Panc1 (cell line): ENCODE data around the gene ZNF32. TPM values are rescaled to one million over a fixed set of nuclear protein-coding genes. Genes with fewer than 3 reads are reported as not detected.

Source experiments
- ATAC-seq: fragments of 200-7000 bp; cut with Tn5 transposase; 2 replicates; pipeline ENCODE4 v1.9.1; 2020; ENCODE audit warnings: mild to moderate bottlenecking, moderate library complexity
- BruUV-seq: library from RNA; stranded (reverse); fragments of 400-500 nt; replicated peaks from 2 replicates; lab custom pipeline; 2021; lab: Mats Ljungman, UMichigan
- CTCF ChIA-PET: fragments of 300-600 bp; sonication (Branson Sonifier 250); formaldehyde crosslinking; loops from one replicate; lab custom pipeline; 2022; ENCODE audit warnings: antibody characterized with exemption; lab: Charles Lee
- POLR2A ChIA-PET: fragments of 300-600 bp; sonication (Branson Sonifier 250); formaldehyde crosslinking; loops from one replicate; lab custom pipeline; 2022; ENCODE audit warnings: antibody characterized with exemption; lab: Charles Lee
- DNase-seq: peaks from one replicate; pipeline ENCODE4 v3.0.0-alpha.2; 2010; ENCODE audit warnings: low read depth, low spot score
- H3K27ac ChIP-seq: 2 replicates; pipeline ENCODE4 v1.5.1; 2011; ENCODE audit warnings: mild to moderate bottlenecking, low read length, inconsistent platforms
- H3K27me3 ChIP-seq: fragments of 200-500 bp; sonication (Bioruptor generic); 2 replicates; pipeline ENCODE4 v1.6.0; 2014; ENCODE audit warnings: low read length, inconsistent platforms; ENCODE audit not compliant: control insufficient read depth, insufficient read depth
- H3K36me3 ChIP-seq: fragments of 200-500 bp; sonication (Bioruptor generic); 2 replicates; pipeline ENCODE4 v1.5.1; 2014; ENCODE audit warnings: inconsistent platforms, mild to moderate bottlenecking, low read length, moderate library complexity; ENCODE audit not compliant: control insufficient read depth, insufficient read depth
- H3K4me1 ChIP-seq: 2 replicates; pipeline ENCODE4 v1.5.1; 2011; ENCODE audit warnings: inconsistent platforms, mild to moderate bottlenecking, low read length, moderate library complexity; ENCODE audit not compliant: control insufficient read depth, insufficient read depth
- H3K4me3 ChIP-seq, 2 experiments: 2 replicates each; pipeline ENCODE4 v1.5.1; 2011 to 2012; ENCODE audit warnings: low read depth in 2 of 2, low read length in 2 of 2, mild to moderate bottlenecking in 2 of 2, inconsistent platforms in 1 of 2, moderate library complexity in 1 of 2
- H3K9me3 ChIP-seq: fragments of 200-500 bp; sonication (Bioruptor generic); 2 replicates; pipeline ENCODE4 v1.5.1; 2014; ENCODE audit warnings: low read depth, mild to moderate bottlenecking, inconsistent platforms, low read length, moderate library complexity; ENCODE audit not compliant: control insufficient read depth, insufficient read depth
- CTCF ChIP-seq: fragments of 450-650 bp; IDR thresholded peaks from 2 replicates; pipeline ENCODE4 v1.5.1; 2017; ENCODE audit warnings: mild to moderate bottlenecking
- POLR2AphosphoS5 ChIP-seq: IDR thresholded peaks from 2 replicates; pipeline ENCODE4 v1.6.1; 2012; ENCODE audit warnings: mild to moderate bottlenecking, low read depth, low read length, moderate library complexity
- SIN3A ChIP-seq: IDR thresholded peaks from 2 replicates; pipeline ENCODE4 v1.6.1; 2012; ENCODE audit warnings: low read depth, mild to moderate bottlenecking, low read length, moderate library complexity, borderline replicate concordance; ENCODE audit not compliant: insufficient read depth
- TCF7L2 ChIP-seq: IDR thresholded peaks from 2 replicates; pipeline ENCODE4 v1.6.1; 2011; ENCODE audit warnings: mild to moderate bottlenecking, low read depth, low read length, inconsistent platforms
- in situ Hi-C: cut with HindIII; loops from 2 replicates; pipeline ENCODE4 v1.10.0; 2016; ENCODE audit warnings: low sequenced_read_pairs, low pct_unique_long_range_greater_than_20kb
- intact Hi-C: fragments of 100-400 bp; cut with micrococcal nuclease; formaldehyde crosslinking; loops from one replicate; pipeline ENCODE4 v1.10.0; 2022; ENCODE audit not compliant: unreplicated experiment
- total RNA-seq: library from RNA; stranded (reverse); gene quantifications from one replicate; pipeline ENCODE4 v1.2.1, GENCODE V29; 2021; ENCODE audit not compliant: unreplicated experiment
- TF ChIP-seq, protein P1 (sequence below), 2 experiments: IDR thresholded peaks; 2 replicates each; pipeline ENCODE4 v1.6.1; 2011 to 2012; ENCODE audit warnings: low read depth in 2 of 2, control low read depth in 1 of 2, low read length in 1 of 2, mild to moderate bottlenecking in 1 of 2, moderate library complexity in 1 of 2; ENCODE audit not compliant: insufficient read depth in 1 of 2

Gene ZNF32
- total RNA-seq, 1 experiment from 2014 or later = 35.6 TPM

DNA sequence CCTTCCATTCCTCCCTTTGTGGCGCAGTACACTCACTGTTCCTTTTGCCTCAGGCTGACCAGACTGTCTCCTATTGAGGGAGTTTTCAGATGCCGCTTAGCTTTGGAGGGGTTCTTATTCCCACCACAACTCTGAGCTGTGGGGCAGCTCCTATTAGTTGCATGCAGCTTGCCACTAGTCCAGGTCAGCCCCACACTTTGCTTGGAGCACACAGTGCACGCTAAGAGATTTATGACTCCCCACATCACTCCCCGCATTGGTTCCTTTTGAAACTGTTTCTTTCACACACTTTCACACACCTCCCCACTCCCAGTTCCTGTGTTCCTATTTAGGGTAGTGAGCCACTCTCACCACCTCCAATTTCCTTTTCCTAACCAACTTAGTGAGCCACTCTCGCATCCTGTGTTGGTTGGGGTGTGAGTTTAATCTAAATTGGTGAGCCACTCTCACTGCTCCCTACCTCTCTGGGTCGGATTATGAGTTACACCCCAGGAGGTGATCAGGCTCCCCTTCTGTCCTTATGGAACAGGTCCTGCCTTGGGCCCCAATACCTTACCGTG lies 52.9 kb downstream of the ZNF32 start:
- Histone ChIP-seq H3K27ac (peak overlapping the region; percentile 68; the same call in 1 of the 2 replicates), H3K36me3 (no peaks in the 10 kb centered on the region), H3K4me1 (peaks cover 14% of the 10 kb centered on the region; the same call in 1 of the 2 replicates), H3K4me3 (peak overlapping the region in 1 of 2 experiments; percentile 49; a peak in 2 of 4 replicates), H3K27me3 (no peaks in the 10 kb centered on the region), H3K9me3 (peaks cover 14% of the 10 kb centered on the region; the same call in 1 of the 2 replicates)
- BruUV-seq = no TSS peak
- CTCF ChIA-PET = interaction anchor here (0.6 kb wide), 1 partner anchor 30 kb away, joined by 8 read pairs; no protein-coding TSS in a partner anchor
- no peak for DNase-seq
- in situ Hi-C loops (no loop called here), intact Hi-C loops (no loop called here)
- peak; percentile 69 for ATAC-seq
- TF ChIP-seq CTCF (no peak), TCF7L2 (no peak), POLR2AphosphoS5 (no peak), SIN3A (no peak)
- TF ChIP-seq, protein P1, sequence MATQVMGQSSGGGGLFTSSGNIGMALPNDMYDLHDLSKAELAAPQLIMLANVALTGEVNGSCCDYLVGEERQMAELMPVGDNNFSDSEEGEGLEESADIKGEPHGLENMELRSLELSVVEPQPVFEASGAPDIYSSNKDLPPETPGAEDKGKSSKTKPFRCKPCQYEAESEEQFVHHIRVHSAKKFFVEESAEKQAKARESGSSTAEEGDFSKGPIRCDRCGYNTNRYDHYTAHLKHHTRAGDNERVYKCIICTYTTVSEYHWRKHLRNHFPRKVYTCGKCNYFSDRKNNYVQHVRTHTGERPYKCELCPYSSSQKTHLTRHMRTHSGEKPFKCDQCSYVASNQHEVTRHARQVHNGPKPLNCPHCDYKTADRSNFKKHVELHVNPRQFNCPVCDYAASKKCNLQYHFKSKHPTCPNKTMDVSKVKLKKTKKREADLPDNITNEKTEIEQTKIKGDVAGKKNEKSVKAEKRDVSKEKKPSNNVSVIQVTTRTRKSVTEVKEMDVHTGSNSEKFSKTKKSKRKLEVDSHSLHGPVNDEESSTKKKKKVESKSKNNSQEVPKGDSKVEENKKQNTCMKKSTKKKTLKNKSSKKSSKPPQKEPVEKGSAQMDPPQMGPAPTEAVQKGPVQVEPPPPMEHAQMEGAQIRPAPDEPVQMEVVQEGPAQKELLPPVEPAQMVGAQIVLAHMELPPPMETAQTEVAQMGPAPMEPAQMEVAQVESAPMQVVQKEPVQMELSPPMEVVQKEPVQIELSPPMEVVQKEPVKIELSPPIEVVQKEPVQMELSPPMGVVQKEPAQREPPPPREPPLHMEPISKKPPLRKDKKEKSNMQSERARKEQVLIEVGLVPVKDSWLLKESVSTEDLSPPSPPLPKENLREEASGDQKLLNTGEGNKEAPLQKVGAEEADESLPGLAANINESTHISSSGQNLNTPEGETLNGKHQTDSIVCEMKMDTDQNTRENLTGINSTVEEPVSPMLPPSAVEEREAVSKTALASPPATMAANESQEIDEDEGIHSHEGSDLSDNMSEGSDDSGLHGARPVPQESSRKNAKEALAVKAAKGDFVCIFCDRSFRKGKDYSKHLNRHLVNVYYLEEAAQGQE (IDR thresholded peaks at IDR 0.05; ENCODE audit: insufficient read depth in 1 of 2, low read depth in 2 of 2, low read length in 1 of 2) = no peak
- POLR2A ChIA-PET = interaction anchor here (1.2 kb wide), 1 partner anchor 21 kb away, joined by 4 read pairs; no protein-coding TSS in a partner anchor

DNA sequence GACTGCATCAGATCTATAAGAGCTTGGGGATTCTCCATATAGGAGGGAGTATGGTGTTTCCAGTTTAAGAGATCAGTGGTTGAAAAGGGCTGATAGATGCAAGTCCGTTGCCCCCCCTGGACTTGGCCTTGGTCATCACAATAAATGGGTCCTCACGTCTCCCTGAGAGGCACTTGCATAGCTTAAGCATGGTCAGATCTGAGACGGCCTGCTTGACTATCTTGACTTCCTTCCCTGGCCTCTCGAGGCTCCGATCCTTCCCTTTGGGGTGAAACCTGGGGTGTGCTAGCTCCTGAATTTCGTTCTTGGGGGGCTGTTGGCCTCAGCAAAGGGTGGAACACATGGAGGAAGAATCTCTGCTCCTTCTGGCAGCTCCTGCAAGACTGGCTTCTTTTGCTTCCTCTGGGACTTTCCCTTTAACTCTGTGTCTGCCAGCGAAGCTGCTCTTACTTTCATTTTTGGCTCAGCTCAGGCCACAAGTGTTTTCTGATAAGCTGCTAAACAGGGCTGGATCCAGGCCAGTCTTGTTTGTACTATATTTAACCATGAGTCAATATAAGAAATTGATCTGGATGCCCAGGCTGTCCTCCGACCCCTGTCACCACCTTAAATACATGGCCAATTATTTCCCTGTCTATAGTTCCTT lies 53.6 kb downstream of the ZNF32 start:
- TF ChIP-seq POLR2AphosphoS5 = no peak
- no peak for TF ChIP-seq TCF7L2
- no peak for TF ChIP-seq SIN3A
- TF ChIP-seq, protein P1 (IDR thresholded peaks at IDR 0.05; ENCODE audit: insufficient read depth in 1 of 2, low read depth in 2 of 2, low read length in 1 of 2) = no peak
- in situ Hi-C loops (no loop called here), intact Hi-C loops (no loop called here)
- Histone ChIP-seq H3K4me1 (peaks cover 14% of the 10 kb centered on the region; the same call in 1 of the 2 replicates), H3K4me3 (peak overlapping the region; percentile 19 to 49), H3K9me3 (peaks cover 14% of the 10 kb centered on the region; the same call in 1 of the 2 replicates), H3K27ac (peak overlapping the region; percentile 68), H3K27me3 (no peaks in the 10 kb centered on the region), H3K36me3 (no peaks in the 10 kb centered on the region)
- ChIA-PET POLR2A (interaction anchor here (1.2 kb wide), 1 partner anchor 20 kb away, joined by 4 read pairs; no protein-coding TSS in a partner anchor), CTCF (interaction anchor here (0.6 kb wide), 1 partner anchor 29 kb away, joined by 8 read pairs; no protein-coding TSS in a partner anchor)
- BruUV-seq = no TSS peak
- DNase-seq (no peak), ATAC-seq (peak; percentile 69)

Other genes starting within 250 kb of the ZNF32 start
- 466 TPM for gene HNRNPF, start 239.7 kb downstream of the ZNF32 start, total RNA-seq
- gene ZNF487, start 211.8 kb downstream of the ZNF32 start, total RNA-seq = 7.6 TPM
- gene ZNF239, start 74.3 kb downstream of the ZNF32 start, total RNA-seq = 18.5 TPM
- gene ZNF485, start 42.4 kb downstream of the ZNF32 start, total RNA-seq = 10.6 TPM